Measurements from ENCODE around the gene GPR107.

The GPR107 gene

DNA sequence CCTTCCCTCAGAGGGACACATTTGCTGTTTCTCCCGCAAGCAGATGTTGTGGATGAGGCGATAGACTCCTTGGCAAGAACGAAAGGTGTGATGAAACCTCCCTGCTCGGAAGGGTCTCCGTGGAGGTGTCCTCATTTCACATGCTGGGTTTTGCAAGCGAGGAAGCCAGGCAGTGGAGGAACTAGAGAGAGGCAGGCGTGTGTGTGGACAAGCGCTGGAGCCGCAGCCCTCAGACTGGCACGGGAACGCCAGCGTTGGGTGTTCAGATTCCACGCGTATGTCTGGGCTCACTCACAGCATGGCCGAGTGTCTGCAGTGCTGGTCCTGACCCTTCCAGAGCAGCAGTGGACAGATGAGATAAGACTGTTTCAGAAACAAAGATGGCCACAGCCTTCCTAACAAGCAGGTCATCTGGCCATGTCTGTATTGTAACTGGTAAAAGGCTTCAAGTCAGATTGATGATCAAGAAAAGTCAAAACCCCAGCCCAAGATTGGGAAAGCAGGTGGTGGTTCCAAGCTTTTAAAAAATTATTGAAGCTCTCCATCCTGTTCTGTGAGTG, 83.5 kb downstream of the GPR107 start:
- DNase-seq (ENCODE audit: low spot score) = no peak

DNA sequence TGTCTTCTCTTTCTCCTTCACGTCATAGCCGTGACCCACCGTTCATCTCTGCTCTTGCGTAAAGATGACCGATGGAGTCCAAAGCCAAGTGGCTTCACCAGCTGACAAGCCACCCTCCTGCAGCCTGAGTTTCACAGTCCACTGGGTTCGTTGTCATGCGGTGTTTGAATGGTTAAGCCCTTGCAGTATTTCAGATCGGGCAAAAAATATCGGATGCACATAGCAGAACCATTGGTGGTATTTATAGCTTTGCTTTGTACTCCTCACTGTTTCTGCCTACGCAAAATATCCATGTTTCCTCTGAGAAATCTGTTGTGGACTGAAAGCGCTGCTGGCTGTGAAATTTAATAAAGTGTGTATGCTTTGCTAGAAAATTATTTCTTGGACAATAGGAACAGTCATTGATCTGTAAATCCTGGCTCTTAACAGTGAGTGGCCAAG, 84.0 kb downstream of the GPR107 start:
- DNase-seq (ENCODE audit: low spot score) = no peak

- no peak for DNase-seq (ENCODE audit: low spot score)
Measured at GRCh38 chr9:130138171-130138653, 84.5 kb downstream of the GPR107 start.

GRCh38 chr9:130138791-130139190, 85.1 kb downstream of the GPR107 start:
- DNase-seq (ENCODE audit: low spot score) = no peak

GRCh38 chr9:130139251-130139650, 85.5 kb downstream of the GPR107 start:
- no peak for DNase-seq (ENCODE audit: low spot score)

GRCh38 chr9:130140706-130141105, 87.0 kb downstream of the GPR107 start:
- DNase-seq (ENCODE audit: low spot score) = no peak

DNA sequence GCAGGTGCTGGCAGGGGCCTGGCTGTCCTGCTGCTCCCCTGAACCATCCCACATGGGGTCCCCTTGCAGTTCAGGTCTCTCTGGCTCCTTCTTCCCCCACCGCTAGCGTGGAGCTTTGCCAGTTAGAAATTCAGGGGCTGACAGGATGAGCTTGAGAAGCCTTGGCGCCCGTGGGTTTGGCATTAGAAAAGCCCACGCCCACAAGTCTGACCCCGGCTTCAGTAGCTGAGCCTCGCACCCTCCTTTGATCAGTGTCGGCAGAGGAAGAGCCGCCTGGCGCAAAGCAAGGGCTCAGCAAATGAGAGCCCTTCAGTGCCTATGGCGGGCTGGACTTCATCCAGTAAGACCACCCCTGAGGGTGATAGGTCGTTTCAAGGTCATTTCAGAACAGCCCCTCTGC, 88.3 kb downstream of the GPR107 start:
- DNase-seq (ENCODE audit: low spot score) = no peak

- DNase-seq (ENCODE audit: low spot score) = no peak
Measured at GRCh38 chr9:130142641-130143040, 88.9 kb downstream of the GPR107 start.

DNA sequence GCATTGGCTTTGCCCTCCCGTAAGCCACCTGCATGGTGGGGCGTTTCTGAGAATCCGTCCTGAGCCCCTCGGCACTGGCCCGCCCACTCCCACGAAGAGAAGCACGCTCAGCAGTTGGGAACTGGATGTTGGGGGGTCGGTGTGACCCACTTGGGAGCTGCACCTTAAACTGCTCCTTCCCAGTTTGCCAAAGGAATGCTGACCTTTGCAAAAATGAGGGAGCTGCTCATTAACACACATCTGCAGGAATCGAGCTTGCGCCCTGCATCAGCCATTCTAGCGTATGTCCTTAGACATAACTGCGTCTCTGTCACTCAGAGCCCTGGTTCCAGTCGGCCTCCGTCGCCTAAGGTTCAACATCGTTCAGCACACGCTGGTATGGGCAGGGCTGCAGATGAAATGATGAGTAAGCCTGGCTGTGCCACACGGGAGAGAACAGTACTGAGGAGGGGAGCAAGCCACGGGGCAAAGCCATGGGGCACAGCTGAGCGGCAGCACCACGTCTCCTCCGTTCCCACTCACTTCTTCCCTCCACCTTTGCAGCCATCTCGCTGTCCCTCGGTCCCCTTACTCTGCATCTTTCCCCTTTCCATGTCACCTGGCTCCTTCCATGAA, 89.7 kb downstream of the GPR107 start:
- no peak for DNase-seq (ENCODE audit: low spot score)

- no peak for DNase-seq (ENCODE audit: low spot score)
Measured at GRCh38 chr9:130143958-130144366, 90.3 kb downstream of the GPR107 start.

GRCh38 chr9:130144703-130145102, 91.0 kb downstream of the GPR107 start:
- DNase-seq (ENCODE audit: low spot score) = no peak

DNA sequence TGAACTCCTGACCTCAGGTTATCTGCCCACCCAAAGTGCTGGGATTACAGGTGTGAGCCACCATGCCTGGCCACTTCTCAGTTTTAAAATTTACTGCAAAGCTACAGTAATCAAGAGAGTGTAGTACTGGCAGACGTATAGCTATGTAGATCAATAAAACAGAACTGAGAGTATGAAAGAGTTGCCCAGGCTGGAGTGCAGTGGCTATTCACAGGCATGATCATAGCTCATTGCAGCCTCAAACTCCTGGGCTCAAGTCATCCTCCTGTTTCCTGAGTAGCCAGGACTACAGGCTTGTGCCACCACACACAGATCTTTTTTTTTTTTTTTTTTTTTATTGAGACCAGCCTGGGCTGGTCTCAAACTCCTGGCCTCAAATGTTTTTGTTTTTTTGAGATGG, 92.0 kb downstream of the GPR107 start:
- no peak for DNase-seq (ENCODE audit: low spot score)

GRCh38 chr9:130147198-130147597, 93.5 kb downstream of the GPR107 start:
- no peak for DNase-seq (ENCODE audit: low spot score)

DNA sequence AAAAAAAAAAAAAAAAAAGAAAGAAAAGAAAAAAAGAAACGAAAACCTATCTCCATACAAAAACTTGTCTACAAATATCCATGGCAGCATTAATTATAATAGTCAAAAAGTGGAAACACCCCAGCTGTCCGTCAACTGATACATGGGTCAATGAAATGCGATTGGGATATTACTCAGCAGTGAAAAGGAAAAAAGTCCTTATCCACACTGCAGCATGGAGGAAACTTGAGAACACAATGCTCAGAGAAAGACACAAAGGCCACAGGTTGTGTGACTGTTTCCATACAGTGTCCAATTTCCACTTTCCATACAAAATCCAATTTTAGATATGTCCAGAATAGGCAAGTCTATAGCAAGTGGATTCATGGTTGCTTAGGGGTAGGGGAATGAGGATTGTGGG, 94.2 kb downstream of the GPR107 start:
- no peak for DNase-seq (ENCODE audit: low spot score)

DNA sequence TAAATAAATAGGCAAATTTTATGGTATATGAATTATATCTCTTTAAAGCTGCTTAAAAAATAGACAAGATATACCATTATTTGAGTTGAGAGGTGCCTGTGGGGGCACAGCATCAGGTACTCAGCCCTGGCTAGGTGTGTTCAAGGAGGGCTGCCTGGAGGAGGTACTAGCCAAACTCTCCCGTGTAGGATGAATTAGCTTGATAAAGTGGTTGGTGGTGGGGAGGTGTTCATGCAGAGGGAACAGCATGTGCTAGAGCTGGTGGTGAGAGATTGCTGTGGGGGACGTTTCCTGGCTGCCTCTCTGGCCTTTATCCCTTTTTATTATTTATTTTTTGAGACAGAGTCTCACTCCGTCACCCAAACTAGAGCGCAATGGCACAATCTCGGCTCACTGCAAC, 95.3 kb downstream of the GPR107 start:
- no peak for DNase-seq (ENCODE audit: low spot score)

DNA sequence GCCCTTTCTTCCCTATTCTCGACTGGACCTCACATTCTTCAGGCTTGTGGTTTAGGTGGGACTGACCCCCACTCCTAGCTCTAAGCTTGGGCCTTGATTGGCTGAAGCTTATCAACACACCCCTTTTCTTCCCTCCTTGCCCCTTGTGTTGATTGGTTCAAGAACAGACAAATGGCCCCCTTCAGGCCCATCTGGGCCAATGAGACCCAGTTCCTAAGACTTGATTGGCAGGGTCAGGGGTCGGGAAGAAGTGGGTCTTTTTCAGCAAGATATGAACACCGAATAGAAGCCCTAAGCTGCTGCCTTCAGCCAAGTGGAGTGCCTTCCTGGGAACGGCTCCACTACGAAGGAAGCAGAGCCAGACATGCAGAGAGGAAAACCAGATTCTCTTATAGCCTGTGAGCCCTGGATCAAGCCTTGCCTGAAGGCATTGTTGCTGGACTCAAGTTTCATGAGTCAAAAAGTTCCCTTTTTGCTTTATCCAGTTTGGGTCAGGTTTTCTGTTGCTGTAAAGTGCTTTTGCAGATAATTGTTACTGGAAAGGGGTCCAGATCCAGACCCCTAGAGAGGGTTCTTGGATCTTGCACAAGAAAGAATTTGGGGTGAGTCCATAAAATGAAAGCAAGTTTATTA, 96.1 kb downstream of the GPR107 start:
- DNase-seq (ENCODE audit: low spot score) = no peak

DNA sequence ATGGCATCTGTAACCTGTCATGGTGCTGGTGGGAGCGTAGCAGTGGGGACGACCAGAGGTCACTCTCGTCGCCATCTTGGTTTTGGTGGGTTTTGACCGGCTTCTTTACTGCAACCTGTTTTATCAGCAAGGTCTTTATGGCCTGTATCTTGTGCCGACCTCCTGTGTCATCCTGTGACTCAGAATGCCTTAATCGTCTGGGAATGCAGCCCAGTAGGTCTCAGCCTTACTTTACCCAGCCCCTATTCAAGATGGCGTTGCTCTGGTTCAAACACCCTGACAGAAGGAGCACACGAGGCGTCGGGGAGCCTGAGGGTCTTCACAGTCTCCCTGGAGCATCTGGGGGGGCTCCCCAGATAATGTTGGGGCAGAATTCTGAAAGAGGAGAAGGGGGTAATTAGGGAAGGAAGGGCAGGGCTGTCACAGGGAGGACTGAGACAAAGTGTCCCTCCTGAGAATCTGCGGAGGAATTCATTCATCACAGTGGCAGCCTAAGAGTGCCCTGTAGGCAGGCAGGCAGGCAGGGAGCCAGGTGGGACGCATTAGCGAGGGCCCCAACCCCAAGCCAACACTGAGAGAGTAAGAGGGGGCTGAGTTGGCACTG, 97.2 kb downstream of the GPR107 start:
- DNase-seq (ENCODE audit: low spot score) = no peak

GRCh38 chr9:130154816-130155215, 101.1 kb downstream of the GPR107 start:
- no peak for DNase-seq (ENCODE audit: low spot score)

GRCh38 chr9:130155647-130156046, 101.9 kb downstream of the GPR107 start:
- DNase-seq (ENCODE audit: low spot score) = no peak

- DNase-seq (ENCODE audit: low spot score) = no peak
Measured at GRCh38 chr9:130156672-130157071, 103.0 kb downstream of the GPR107 start.

- DNase-seq (ENCODE audit: low spot score) = no peak
Measured at GRCh38 chr9:130157079-130157478, 103.4 kb downstream of the GPR107 start.

DNA sequence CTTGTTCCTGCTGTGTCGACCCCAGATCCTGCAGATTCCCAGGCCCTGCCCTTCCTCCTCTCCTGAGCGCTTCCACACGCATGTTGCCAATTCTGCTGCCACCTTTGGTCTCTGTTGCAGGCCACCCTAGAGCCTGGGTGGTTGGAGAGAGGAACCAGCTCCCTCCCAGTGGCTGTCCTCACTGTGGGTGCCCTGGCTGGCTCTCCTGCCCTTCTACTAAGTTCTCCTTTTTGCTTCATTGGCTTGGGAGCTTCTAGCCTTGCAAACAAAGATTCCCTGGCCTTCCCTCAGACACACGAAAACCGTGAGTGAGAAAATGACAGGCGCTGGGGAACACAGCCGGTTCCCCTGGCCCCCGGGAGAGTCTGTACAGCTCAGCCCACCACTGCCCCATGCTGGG, 104.3 kb downstream of the GPR107 start:
- DNase-seq (ENCODE audit: low spot score) = no peak

DNA sequence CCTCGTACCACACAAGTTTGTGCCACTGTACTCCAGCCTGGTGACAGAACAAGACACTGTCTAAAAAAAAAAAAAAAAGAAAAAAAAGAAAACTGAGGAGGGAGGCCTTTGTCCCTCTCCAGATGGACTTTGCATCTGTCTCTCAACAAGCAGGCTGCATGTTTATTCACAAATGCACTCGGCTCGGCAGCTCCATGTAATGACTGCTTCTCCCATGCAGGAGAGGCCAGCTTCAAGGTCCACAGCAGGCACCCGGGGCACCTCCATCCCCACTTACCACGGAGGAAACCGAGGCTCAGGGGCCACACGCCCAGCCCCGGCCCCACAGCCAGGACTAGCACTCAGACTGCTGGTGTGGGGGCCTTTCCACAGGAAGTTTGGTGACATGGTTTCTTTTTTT, 105.4 kb downstream of the GPR107 start:
- DNase-seq (ENCODE audit: low spot score) = no peak

All from D341Med (cell line).